AG08395 (cell line): ENCODE results near the gene COX5A.
A peak's percentile ranks its signal among the peaks of the same experiment; 100 is the strongest.

ENCODE experiments used
- DNase-seq: peaks from one replicate; pipeline ENCODE4 v3.0.0; 2012; ENCODE audit warnings: mixed read lengths, low spot score

Gene COX5A

DNA sequence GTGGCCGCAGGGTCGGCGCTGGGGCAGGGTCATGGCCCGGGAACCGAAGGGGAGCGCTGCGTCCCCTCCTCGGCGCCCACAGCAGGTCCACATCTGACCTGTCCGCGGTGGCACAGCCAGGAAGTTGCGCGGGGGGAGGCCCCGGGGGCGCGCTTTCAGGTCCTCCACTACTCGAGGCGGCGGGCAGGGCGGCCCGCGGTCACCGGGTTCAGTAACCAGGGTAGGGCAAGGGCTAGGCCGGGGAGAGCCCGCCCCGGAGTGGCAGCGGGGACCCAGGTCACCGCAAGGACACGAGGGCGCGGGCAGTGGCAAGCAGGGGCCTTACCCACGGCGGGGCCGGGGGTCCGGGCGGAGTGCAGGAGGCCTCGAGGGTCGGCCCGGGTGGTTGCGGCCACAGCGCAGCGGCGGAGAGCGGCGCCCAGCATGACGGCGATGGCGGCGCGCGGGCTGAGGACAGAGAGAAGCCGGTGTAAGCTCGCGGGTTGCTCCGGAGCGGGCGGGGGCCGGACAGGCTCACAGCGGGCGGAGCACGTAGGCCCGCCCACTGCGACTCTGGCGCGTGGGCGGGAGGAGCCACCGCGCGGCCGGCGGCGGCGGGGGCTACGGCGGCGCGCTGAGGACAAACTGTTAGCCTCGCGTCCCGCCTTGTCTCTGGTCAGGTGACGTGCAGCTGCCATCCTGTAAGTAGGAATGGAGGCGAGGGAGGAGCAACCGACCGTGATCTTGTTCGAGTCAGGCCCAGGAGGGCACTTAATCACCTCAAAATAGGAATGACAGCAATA, at the start of gene COX5A:
Gene COX5A, minus strand, starts transcription at position 484 of the 782 bp plus-strand sequence. Its CDS starts 59 bp downstream, at position 425.
- DNase-seq, result peak; percentile 93

DNA sequence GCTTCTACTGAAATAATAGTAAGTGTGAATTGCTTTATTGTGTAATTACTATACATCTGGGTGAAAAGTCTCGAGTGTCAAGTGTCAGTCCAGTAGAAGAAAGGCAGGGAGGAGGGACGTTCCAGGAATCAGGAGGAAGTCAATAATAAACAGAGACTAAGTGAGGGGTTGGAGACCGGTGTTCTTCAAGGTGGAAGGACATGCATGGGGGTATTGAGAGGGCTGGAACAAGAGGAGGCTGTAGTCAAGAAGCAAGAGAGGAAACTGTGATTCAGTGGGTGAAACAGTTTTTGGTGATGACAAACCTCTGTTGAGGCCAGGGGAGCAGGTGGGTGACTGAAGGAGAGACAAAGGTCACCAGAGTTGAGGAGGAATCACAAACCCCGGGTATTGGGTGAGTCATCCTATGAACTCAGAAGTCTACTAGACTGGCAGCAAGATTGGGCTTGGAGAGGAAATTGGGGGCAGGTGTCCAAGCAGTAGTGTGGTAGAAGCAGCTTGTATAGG, 45.9 kb upstream of the COX5A start:
- no peak for DNase-seq

DNA sequence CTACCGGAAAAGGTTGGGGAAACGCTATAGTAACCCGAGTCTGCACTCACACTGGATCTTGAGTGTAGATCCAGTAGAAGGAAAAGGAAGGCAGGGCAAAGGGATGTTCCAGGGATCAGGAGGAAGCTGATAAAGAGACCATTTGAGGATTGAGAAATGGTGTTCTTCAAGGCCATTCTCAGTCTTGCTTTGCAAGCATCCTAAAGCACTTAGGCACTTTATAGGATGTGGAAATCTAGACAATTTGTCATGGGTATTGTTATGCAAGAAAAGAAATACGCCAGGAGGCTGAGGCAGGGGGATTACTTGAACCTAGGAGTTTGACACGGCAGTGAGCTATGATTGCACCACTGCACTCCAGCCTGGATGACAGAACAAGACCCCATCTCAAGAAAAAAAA, 44.3 kb upstream of the COX5A start:
- DNase-seq, result no peak

DNA sequence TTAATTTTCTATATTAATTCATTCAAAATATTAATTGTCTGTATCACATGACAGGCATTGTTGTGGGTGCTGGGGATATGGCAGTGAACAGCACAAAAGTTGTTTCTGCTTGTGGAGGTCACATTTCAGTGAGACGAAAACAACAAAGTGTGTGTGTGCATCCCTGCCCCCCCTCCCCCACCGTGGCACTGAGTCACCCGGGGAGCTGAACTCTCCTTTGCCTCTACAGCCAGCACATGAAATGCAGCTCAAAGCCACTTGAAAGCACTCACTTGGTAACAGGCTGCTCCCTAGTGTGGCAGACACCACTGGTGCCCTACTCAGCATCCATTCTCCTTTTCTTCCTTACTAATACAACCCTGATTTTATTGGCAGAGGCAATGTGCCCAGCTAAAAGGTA, 40.6 kb upstream of the COX5A start:
- peak; percentile 35 for DNase-seq

DNA sequence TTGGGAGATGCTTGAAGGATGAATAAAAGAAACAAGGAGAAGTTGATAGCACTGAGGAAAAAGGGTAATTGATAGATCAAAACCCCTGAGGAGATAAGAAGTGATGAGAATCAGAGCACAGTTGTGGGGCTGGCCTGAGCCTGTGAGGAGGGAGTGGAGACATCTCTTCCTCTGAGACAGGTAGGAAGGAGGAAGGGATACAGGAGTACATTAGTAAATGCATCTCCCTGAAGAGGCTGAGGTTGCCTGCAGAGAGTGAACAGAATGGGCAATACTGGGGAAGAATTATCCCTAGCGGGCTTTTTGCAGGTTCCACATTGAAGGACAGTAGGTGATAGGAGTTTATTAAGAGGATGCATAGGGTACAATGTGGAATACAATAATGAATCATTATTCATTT, 40.2 kb upstream of the COX5A start:
- no peak for DNase-seq

DNA sequence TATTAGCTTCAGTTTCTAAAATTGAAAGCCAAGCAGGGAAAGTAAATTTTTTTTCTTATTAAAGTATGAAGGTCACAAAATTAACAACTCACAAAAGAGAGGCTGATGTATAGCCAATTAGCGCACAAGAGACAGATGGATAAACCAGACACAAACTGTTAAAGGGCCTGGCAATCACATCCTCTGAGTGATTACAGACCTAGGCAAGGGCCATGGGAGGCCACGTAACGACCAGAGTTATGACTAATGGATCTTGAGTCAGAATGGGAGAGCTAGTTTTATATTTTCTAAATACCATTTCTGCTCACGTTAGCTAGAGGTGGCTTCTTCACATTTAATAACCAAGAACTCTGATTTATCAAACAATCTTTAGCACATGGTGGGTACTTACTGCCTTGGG, 39.7 kb upstream of the COX5A start:
- DNase-seq, result no peak

DNA sequence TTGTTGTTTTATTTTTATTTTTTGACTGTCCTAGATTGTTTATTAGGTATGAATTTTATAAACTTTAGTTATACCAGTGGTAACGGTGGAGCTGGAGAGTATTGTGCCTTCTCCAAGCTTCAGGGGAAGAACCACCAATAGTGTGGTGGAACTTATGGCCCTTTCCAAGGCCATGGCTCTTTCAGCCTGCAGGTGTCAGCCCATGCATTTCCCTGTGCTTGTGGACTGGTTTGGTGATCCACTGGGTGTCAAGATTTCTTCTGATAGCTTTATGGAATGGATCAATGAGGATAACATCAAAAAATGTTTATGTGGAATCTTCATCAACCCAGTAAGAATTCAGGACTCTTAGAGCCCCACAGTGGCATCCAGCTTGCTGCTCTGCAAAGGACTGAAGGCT, 38.3 kb upstream of the COX5A start:
- no peak for DNase-seq

DNA sequence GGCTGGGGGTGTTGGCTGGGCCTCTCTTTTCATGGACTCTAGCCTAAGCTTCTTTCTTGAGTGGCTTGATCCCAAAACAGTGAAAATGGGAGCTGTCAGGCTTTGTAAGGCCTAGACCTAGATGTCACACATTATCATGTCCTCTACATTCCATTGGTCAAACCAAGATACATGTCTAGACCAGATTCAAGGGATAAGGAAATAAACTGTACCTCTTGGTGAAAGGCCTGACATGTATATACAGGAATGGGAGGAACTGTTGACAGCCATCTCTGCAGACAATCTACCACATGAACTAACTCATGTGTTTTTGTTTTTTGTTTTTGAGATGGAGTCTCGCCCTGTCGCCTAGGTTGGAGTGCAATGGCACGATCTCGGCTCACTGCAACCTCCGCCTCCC, 29.8 kb upstream of the COX5A start:
- DNase-seq, result no peak

DNA sequence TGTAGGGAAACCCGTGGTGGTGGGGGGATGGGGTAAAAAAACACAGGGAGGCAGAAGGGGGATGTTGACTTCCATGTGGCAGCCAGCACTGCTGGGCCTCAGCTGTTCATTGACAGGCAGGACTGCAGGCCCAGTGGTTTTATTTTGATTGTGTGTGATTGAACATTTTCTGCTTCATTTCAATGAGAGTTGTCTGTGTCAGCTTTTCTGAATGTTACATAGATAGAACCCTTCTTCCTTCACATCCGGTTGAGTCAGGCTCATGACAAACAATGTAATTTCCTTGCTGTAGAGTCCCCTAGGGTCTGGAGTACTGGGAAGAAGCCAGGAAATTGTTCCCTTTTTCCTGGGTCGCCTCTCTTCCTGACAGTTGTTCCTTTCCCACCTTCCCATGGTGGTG, 26.9 kb upstream of the COX5A start:
- peak; percentile 34 for DNase-seq

DNA sequence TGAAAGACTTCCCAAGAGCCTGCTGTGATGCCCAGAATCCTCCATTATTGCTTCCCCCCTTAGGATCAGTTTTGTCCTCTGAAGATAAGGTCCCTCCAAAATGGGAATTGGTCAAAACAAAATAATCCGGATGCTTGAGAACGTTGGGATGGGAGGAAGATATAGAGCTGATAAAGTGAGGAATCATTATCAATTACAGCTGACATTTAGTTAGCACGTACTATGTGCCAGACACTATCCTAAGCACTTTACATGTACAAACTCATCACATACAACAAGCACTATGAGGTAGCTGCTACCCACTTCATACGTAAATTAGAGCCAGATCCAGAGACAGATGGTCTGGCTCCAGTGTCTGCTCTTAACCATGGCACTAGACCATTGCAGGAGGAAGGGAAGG, 25.3 kb upstream of the COX5A start:
- DNase-seq, result no peak

DNA sequence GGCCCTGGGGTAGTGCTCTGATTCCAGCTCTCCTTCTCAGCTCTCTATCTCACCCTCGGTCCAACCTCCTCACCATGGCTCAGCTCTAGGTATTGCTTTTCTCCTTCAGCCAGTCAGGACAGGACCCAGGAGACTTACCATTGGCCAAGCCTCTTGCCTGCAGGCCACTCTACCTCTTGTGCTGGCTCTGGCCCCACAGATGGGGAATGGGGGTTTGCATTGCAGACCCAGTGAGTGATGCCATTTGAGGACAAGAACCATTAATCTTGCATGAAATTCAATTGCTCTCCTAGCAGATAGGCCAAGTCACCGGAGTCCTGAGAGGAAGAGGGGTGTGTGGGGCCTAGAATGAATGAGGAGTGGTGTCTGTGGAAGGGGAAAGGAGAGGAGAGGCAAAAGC, 24.8 kb upstream of the COX5A start:
- DNase-seq, result no peak

DNA sequence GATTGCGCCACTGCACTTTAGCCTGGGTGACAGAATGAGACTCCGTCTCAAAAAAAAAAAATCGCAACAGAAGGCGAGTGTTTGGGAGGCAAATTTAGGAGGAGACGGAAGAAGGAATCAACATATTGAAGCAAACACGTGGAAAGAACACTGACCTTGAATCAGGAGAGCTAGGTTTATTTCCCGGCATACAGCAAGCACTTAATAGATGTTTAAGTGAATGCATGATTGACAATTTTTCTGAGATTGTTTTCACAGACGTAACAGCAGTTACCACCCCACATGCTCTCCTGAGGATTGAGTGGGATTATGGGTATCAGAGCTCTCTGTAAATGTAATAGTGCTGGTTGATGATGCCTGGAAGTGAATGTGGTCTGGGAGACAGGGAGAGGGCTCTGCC, 24.3 kb upstream of the COX5A start:
- DNase-seq, result no peak

DNA sequence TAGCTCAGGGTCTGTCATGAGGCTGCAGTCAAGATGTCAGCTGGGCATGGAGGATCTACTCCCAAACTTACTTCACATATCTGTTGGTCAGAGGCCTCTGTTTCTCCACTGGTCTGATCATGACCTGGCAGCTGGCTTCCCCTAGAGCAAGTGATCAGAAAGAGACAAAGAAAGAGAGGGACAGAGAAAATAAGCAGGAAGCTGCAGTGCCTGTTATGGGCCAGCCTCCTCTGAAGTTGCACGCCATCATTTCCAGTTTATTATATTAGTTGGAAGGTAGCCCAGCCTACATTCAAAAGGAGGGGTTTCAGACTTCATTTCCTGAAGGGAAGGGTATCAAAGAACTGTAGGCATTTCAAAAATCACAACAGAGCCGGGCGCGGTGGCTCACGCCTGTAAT, 23.7 kb upstream of the COX5A start:
- no peak for DNase-seq

DNA sequence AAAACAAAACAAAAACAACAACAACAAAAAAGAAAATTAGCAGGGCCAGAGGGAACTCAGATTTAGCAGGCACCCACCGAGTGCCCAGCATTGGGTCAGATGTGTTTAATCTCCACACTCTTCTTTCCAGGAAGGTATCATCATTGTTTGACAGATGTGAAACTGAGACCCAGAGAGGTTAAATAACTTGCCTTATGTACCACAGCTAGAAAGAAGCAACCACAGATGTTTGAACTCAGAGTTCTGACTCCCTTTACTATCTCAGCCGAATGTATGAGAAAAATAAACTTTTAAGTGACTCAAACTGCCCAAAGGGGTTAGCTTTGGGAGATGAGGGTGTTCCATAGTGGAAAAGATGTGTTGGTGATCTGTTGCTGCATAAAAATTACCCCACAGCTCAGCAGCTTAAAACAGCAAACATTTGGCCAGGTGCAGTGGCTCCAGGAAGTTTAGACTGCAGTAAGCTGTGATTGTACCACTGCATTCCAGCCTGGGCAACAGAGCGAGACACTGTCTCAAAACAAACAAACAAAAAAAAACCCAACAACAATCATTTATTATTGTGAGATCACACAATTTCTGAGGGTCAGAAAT, 23.2 kb upstream of the COX5A start:
- DNase-seq, result no peak

DNA sequence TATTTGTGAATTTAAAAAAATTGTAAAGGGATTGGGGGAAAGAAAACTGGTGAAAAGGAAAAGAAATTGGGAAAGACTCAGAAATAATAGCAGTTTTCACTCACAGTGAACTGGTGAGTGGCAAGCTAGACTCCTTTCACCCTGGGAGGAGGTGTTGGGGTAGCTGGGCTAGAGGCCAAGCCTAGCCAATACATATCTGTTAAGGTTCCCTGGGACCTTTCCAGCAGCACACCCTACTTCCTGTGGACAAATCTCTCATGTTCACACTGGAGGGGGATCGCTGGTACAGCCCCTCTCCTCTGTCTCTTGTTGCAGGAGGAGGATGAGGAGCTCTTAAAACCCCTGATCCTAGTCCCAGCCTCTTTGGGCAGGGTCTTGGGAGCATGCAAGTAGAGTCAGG, 22.4 kb upstream of the COX5A start:
- DNase-seq, result no peak

DNA sequence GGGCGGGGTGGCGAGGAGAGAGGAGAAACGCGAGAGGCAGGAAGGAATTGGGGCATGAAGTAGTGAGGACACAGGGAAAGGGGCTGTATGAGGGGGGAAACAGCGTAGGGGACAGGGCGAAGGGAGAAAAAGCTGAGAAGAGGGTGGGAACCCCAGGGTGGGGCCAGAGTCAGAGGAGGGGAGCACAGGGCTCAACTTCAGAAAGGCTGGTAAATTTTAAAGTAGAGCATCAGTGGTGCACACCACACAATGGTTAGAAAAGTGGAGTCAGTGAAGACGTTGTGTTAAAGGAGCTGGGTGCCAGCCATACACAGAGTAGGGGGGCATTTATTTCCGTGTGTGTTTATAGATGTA, 21.7 kb upstream of the COX5A start:
- DNase-seq, result no peak

DNA sequence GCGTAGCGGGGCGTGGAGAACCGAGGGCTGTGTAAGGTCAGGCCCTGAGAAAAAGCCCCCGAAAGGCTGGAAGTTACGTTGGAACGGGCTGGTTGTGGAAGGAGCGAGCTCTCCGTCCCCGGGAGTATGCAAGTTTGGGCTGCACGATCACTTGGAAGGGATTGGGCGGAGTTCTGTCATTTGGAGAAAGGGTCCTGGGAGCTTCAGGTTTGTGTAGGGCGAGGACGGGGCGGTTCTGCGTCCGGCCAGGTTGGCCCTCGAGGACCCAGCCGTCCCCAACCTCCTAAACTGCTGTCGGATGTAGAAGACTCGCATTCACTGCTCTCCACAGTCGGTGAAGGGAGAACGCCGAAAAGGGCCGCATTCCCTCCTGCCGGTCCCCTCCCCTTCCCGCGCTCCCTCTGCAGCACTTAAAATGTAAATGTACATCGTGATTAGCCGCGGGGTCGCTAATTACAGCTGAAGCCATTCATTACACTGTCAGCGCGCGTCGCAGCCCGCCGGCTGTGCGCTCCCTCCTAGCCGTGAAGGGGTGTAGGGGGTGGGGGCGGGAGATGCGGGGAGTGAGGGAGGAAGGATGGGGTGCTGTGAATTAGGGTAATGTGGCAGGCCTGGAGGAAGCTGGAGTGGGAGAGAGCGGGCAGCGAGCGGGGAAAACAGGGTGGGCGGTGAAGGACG, 21.2 kb upstream of the COX5A start:
- DNase-seq, result no peak

DNA sequence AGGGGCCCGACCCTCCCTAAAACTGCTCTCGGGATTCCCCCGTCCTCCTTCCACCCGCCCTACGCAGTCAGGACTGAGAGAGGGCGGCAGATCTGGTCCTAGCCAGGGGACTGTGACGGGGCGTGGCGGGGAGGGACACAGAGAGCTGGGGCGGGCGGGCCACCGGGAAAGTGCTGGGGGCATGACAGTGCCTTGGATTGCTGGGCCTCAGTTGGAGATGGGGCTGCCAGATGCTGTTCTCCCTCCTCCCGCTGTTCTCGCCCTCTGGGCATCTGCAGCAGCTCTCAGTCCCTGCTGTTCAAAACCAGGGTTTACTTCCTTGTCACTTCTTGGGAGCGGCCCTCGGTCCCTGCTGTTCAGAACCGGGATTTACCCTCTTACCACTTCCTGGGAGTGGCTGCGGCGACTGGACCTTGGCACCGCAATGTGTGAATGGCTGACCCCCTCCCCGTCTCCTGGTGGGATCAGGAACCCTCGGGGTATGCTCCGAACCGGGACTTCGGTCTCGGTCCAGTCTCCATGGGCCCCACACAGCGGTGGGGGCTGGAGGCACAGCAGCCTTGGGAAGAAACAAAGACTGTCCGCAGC, 20.5 kb upstream of the COX5A start:
- peak; percentile 67 for DNase-seq

DNA sequence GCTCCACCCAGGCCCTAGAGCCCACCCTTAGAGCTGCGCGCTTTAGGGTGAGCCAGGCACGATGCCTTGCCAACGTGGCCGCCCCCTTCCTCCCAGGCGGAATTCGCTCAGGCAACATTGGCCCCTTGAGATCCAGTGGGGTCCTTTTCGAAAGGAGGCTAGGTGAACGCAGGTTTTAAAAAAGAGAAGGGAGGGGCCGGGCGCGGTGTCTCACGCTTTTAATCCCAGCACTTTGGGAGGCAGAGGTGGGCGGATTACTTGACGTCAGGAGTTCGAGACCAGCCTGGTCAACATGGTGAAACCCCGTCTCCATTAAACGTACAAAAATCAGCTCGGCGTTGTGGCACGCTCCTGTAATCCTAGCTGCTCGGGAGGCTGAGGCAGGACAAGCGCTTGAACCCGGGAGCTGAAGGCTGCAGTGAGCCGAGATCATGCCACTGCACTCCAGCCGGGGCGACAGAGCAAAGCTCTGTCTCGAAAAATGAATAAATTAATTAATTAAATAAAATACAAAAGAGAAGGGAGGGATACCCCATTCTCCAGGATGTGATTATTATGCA, 19.7 kb upstream of the COX5A start:
- DNase-seq, result no peak

DNA sequence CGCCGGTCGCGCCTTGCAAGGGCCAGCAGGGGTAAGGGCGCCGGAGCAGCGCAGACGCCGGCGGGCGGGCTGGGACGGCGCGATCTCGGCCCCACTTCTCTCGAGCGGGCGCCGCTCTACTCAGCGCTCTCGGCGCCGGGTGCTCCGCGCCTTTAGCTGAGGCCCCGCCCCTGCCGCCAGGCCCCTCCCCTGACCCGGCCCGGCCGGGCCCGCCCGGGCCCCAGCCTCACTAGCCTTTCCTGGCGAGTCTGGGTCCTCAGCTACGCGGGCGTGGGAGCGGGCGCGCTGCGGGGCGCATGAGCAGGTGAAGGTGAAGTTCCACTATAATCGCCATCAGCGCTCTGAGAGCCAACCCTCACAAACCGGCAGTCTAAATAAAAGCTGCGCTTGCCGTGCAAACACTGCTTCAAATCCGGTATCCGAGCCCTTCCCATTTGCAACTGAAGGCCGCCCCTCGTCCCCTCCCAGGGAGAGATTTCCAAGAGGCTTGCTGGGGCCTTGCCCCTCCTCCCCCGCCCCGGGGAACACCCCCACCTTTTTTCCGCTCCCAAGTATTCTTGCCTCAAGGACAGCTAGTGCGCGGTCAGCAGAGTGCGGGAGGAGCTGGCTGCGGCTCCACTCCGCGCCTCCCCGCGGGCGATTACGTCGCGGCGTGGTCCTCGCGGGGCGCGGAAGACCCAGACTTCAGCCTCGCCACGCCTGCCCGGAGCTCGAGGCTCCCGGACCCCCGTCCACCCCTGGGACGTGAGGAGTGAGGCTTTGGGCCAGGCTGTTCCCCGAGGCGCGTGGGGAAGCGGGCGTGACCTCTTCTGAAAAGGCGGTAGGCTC, 19.0 kb upstream of the COX5A start, which contains the start of gene RPP25:
Gene RPP25, minus strand, starts transcription at position 125 of the 828 bp plus-strand sequence. CDS start 189 bp downstream, outside the sequence.
- DNase-seq, result peak; percentile 76
